Activated CD4-positive, alpha-beta T cell treated with anti-CD3 and anti-CD28 coated beads, Interleukin-10, Interleukin-2, amounts not matched to agents 100 ng/mL and 50 ng/mL, durations not matched to agents 16 hours and 8 hours (primary cell): ENCODE results near the gene SSMEM1.
"Not testable (repeated sequence)": the region's sequence is repeated elsewhere in the genome, so short reads cannot be mapped to it uniquely, and the experiment has no call there.

Experiments used
- DNase-seq: peaks from one replicate; pipeline ENCODE4 v3.0.0-alpha.2; 2020

SSMEM1 gene, protein sequence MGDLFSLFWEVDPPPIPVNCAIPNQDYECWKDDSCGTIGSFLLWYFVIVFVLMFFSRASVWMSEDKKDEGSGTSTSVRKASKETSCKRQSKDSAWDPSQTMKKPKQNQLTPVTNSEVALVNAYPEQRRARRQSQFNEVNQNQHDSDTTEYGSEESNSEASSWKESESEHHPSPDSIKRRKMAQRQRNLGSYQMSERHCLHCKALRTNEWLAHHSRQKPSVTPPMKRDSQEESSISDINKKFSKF

DNA sequence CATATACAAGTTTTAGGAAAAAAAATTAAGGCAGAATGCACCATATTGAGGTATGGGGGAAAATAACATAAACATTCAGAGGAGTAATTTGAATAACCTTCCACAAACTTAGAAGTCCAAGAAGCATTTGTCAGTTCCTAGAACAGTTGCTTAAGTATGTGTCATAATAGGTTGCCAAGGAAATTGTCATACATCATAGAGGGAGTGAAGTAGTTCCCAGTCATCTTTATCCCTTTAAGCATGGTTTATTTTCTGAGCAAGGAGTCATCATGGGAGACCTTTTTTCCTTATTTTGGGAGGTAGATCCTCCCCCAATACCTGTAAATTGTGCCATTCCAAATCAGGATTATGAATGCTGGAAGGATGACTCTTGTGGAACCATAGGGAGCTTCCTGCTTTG is at the start of gene SSMEM1:
Gene SSMEM1, plus strand, starts transcription at position 219 of the 400 bp plus-strand sequence. Its CDS starts 51 bp downstream, at position 270.
- no peak for DNase-seq

DNA sequence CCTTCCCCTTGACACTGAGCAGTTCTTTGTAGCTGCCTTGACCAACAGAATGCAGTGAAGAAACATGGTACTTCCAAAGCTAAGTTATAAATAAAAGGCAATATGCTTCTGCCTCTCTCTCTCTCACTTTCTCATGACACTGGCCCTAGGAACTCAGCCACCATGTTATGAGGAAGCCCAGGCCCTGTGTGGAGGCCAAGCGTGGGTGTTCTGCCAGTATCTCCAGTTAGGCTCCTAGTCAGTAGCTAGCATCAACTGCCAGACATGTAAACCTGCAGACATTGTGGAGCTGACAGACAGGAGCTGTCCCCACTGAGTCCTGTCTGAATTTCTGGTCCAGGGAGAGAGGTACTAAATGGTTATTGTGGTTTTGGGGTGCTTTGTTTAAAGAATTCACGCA is 47.6 kb upstream of the SSMEM1 start:
- no peak for DNase-seq

DNA sequence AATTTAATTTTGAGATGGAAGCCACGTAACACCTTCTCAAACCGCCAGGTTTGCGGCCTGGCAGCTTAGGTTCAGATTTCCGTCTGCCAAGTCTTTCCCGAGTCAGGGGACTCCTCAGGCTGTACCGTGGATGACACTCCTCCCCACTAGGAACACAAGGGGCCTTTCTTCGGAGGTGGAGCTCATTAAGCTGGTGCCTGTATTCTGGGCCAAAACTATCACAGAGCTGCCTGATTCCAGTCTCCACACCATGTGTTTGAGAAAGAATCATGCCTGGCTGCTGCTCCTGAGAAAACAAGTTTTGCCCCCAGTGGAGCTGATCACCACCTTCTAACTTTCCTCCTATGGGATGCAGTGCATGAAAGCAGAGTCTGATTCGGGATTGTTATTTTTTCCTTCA is 47.2 kb upstream of the SSMEM1 start:
- DNase-seq, result no peak

DNA sequence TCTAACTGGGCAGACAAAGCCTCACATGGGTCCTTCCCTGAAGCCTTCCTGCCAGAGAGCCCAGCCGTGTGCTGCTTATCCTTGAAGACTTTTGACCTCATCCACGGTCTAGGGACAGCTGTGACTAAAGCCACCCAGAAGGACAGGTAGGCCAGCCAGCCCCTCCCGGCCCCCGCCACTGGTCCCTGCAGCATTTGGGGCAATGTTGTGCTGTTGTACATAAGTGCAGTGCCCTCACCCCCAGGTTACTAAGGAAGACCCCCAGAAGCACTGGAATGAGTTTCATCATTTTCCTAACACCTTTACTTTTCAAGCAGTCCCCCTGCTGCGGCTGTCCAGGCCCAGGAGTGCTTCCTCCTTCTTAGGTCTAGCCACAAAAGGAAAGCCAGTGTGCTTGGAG is 45.5 kb upstream of the SSMEM1 start:
- no peak for DNase-seq

DNA sequence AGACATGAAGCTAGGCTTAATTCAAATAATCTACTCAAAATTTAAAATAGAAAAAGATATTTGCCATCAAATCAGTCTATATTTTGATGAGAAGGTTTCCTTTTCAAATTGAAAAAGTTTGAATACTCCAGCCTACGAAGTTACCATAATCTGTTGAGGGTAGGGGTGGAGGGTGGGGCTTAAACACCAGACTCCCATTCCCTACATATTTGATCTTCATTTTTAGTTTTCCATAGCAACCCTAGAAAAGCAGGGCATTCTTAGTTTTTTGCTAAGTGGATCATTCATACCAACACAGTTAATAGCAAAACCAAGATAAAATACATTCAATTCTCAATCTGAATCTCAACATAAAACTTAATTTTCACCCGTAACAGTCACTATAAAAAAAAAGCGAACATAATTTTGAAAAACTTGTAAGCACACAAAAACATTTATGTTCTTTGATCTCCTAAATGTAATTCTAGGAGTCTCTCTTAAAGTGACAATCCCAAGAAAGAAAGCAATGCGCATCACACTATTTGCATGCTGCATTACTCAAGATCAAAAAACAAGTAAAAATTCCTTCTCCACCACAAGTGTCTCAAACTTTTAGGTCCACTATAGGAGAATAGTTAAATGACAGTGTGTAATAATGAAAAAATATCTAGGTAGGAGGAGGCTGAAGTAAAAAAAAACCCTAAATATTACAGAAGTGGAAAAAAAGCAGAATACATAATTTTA is 33.3 kb upstream of the SSMEM1 start:
- no peak for DNase-seq

GRCh38 chr7:130178251-130178650 is 29.4 kb upstream of the SSMEM1 start:
- DNase-seq, result no peak

DNA sequence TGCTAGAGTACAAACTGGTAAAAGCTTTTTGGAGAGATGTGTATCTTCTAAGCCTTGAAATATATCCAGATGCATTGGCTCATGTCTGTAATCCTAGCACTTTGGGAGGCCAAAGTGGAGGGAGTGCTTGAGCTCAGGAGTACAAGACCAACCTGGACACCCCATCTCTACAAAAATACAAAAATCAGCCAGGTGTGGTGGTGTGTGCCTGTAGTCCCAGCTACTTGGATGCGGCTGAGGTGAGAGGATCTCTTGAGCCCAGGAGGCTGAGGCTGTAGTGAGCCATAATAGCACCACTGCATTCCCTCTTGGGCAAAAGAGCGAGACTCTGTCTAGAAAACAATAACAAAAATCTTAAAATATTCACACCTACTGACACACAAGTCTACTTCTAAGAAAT is 28.0 kb upstream of the SSMEM1 start:
- no peak for DNase-seq

- peak; percentile 86 for DNase-seq
Observed at GRCh38 chr7:130180571-130181262, 26.9 kb upstream of the SSMEM1 start.

GRCh38 chr7:130181263-130181605 is 26.4 kb upstream of the SSMEM1 start:
- DNase-seq, result no peak

- peak; percentile 71 for DNase-seq
Observed at GRCh38 chr7:130182990-130183389, 24.7 kb upstream of the SSMEM1 start.

DNA sequence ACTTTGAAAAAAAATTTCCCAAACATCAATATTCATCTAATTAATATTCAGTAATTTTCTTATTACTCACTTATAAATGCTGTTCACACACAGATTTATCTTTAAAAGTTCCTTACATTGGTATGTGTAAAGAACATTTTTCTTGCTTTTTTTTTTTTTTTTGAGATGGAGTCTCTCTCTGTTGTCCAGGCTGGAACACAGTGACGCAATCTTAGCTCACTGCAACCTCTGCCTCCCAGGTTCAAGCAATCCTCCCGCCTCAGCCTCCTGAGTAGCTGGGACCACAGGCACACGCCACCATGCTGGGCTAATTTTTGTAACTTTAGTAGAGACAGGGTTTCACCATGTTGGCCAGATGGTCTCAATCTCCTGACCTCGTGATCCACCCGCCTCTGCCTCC is 23.3 kb upstream of the SSMEM1 start:
- not testable (repeated sequence) for DNase-seq

- DNase-seq, result no peak
Observed at GRCh38 chr7:130187360-130187759, 20.3 kb upstream of the SSMEM1 start.

- DNase-seq, result no peak
Observed at GRCh38 chr7:130189343-130189742, 18.3 kb upstream of the SSMEM1 start.

DNA sequence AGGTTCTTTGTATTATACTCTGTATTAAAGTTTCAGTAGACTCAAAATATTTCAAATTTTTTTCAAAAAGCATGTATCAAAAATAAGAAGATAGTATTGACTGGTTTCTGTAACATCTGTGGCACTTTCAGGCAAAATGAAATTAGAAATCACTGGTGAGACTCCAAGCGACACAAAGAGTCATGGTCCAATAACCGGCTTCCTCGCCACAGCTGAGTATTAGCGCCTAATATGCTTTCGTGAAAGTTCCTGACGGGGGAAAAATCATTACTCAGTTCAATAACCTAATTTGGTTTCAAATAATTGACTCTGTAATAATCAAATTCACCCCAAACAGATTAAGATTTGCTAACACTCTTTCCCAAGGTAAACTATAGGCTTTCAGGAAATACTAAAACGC is 15.9 kb upstream of the SSMEM1 start:
- no peak for DNase-seq

- no peak for DNase-seq
Observed at GRCh38 chr7:130195396-130195795, 12.3 kb upstream of the SSMEM1 start.

DNA sequence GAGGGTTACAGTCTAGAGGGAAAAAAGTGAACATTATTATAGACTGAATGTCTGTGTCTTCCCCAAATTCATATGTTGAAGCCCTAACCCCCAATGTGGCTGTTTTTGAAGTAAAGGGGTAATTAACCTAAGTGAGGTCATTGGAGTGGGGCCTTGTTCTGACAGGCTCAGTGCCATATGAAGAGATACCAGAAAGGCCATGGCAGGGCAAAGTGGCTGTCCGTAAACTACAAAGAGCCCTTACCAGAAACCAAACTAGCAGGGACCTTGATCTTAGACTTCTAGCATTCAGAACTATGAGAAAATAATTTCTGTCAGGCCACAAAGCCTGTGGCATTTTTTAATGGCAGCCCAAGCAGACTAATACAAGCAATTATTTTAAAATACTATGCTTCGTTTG is 11.2 kb upstream of the SSMEM1 start:
- DNase-seq, result no peak

DNA sequence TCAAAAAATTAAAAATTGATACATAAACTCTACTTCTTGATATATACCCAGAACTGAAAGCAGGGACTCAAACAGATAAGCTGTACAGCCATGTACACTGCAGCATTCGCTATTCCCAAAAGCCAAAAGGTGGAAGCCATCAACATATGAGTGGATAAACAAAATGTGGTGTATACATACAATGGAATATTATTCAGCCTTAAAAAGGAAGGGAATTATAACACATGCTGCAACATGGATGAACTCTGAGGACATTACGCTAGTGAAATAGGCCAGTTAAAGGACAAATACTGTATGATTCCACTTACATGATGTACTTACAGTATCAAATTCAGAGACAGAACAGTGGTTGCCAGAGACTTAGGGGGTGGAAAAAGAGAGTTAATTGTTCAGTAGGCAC is 10.6 kb upstream of the SSMEM1 start:
- no peak for DNase-seq

DNA sequence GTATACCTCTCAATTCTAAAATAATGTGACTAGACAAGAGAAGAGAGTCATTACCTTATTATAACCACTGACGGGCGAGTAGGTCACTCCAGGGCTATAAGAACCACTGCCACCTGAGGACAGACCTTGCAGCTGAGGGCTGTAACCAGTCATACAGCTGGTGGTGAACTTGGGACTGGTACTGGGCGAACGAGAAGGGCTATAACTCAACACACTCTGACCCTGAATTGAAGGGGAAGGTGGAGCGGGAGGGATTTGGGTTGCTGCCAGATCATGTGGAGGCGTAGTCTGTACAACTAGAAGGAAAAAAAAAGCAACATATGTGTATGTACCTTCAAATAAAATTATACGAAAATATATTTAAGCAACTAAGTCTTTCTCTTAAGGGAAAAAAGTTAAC is 5.9 kb upstream of the SSMEM1 start:
- no peak for DNase-seq

DNA sequence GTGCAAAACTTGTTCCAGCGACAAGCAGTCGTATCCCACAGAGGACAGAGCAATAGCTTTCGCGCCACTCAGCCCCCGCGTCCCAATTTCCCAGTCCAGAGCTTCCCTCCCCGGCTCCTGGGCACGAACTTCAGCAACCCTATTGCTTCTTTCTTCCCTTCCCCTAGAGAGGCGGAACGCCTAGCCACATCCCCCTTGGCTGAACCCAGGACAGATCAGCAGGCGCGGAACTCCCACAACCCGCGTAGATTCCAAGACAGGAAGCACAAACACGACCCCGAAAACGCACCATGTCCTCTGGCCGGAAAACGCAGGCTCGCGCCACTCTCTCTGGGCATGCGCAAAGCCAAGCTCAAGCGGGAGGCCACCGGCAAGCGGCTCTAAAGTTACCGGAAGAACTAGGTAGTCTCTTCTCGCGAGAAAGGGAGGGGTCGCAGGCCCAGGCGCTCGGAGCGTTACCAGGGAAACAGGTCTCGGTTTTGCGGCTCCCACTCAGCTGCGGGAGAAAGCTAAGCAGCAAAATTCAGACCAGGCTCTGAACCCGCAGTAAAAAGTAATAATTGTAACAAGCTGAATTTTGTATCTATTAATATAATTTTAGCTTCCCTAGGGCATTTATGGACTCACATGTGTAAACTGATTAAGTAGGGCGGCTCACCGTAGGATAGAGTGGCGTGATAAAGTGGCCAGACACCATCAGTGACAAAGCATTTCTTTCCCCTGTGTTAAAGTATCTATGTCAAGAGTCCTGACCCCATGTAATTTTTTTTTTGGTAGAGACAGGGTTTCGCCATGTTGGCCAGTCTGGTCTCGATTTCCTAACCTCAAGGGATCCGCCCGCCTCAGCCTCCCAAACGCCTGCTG is 2.3 kb upstream of the SSMEM1 start, which contains the start of gene TMEM209:
Gene TMEM209, minus strand, starts transcription at position 323 of the 864 bp plus-strand sequence. Its CDS starts 31 bp downstream, at position 292.
- DNase-seq, result peak; percentile 98

GRCh38 chr7:130207033-130207432 is 627 bp upstream of the SSMEM1 start:
- no peak for DNase-seq

DNA sequence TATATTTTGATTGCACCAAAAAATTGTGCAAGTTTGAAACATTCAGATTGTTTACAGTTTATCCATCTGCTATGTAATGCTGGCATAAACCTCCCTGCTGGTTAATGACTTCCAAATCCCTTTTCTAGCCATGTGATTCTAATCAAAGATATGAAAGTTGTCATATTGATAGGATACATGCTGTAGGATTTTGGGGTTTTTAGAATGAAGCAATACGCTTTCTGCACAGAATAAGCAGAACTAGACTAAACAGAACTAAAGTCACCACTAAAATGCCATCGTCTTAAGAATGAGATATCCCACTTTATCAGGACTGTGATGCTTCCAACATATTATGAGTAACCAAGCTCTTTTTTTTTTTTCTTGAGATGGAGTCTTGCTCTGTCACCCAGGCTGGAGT is 856 bp downstream of the SSMEM1 start:
- no peak for DNase-seq

- DNase-seq, result no peak
Observed at GRCh38 chr7:130210181-130210935, 2.7 kb downstream of the SSMEM1 start.
